ENCODE results near the gene SELENOO.

- TF ChIP-seq CTCF (IDR thresholded peaks at IDR 0.05; ENCODE audit: poor library complexity): no peak
- no peak for TF ChIP-seq EZH2 (IDR thresholded peaks at IDR 0.05; ENCODE audit: borderline replicate concordance)
- TF ChIP-seq EZH2phosphoT487 (IDR thresholded peaks at IDR 0.05; ENCODE audit: low read depth, severe bottlenecking, unreplicated experiment): no peak
Measured at GRCh38 chr22:50157709-50158375, 43.0 kb upstream of the SELENOO start.

Measured in hepatocyte (in vitro differentiated cells).